NT2/D1 (cell line): Measurements from ENCODE around the gene INPP5E.

ENCODE experiments used
- YY1 ChIP-seq: IDR thresholded peaks from 2 replicates; pipeline ENCODE4 v1.6.1; 2011; ENCODE audit not compliant: insufficient read length, insufficient read depth
- ZNF274 ChIP-seq: IDR thresholded peaks from 2 replicates; pipeline ENCODE4 v1.6.1; 2011; ENCODE audit warnings: mild to moderate bottlenecking, low read depth, low read length

- no peak for TF ChIP-seq YY1
- TF ChIP-seq ZNF274: no peak
Observed at GRCh38 chr9:136412962-136413361, 26.7 kb downstream of the INPP5E start.
